Natural killer cell (primary cell): ENCODE results near the gene PPDPF. TPM values are rescaled to one million over a fixed set of nuclear protein-coding genes. Genes with fewer than 3 reads are reported as not detected.

Experiments
- ATAC-seq, 3 donors: fragments of 150-1000 bp in 2 of 3; fragments of 200-7000 bp in 1 of 3; cut with Tn5 transposase; 1 replicate in 1 of 3; 2 replicates in 2 of 3; pipeline ENCODE4 v1.10.0; 2021; ENCODE audit warnings: mild to moderate bottlenecking in 2 of 3, moderate library complexity in 2 of 3
- DNase-seq, 2 donors: peaks; one replicate each; pipeline versions ENCODE4 v3.0.0 to v3.0.0-alpha.2; 2013 to 2021; ENCODE audit warnings: mixed read lengths in 1 of 2
- H3K27ac ChIP-seq: one replicate; pipeline ENCODE4 v1.5.1; 2013; ENCODE audit warnings: mild to moderate bottlenecking, low read length
- H3K27me3 ChIP-seq: one replicate; pipeline ENCODE4 v1.6.1; 2013; ENCODE audit warnings: low read length; ENCODE audit not compliant: control insufficient read depth, insufficient read depth
- H3K36me3 ChIP-seq: one replicate; pipeline ENCODE4 v1.6.1; 2013; ENCODE audit warnings: low read length; ENCODE audit not compliant: control insufficient read depth, insufficient read depth
- H3K4me1 ChIP-seq: one replicate; pipeline ENCODE4 v1.6.1; 2013; ENCODE audit warnings: low read length; ENCODE audit not compliant: control insufficient read depth, insufficient read depth
- H3K4me3 ChIP-seq: one replicate; pipeline ENCODE4 v1.5.1; 2013; ENCODE audit warnings: low read length
- H3K9me3 ChIP-seq: one replicate; pipeline ENCODE4 v1.6.1; 2013; ENCODE audit warnings: low read length; ENCODE audit not compliant: control insufficient read depth, insufficient read depth
- H3K27ac Mint-ChIP-seq, 2 donors: one replicate each; pipeline ENCODE4 v1.8.0; 2022; ENCODE audit warnings: mild to moderate bottlenecking in 2 of 2, mixed read lengths in 2 of 2, moderate library complexity in 1 of 2
- H3K27me3 Mint-ChIP-seq, 2 donors: one replicate each; pipeline ENCODE4 v1.8.0; 2022; ENCODE audit warnings: low read depth in 2 of 2, mixed read lengths in 2 of 2
- H3K36me3 Mint-ChIP-seq: one replicate; pipeline ENCODE4 v1.8.0; 2022; ENCODE audit warnings: mixed read lengths
- H3K4me1 Mint-ChIP-seq, 2 donors: one replicate each; pipeline ENCODE4 v1.8.0; 2022; ENCODE audit warnings: mixed read lengths in 2 of 2
- H3K4me3 Mint-ChIP-seq: one replicate; pipeline ENCODE4 v1.8.0; 2022; ENCODE audit warnings: mild to moderate bottlenecking, moderate library complexity, mixed read lengths
- H3K9me3 Mint-ChIP-seq, 2 donors: one replicate each; pipeline ENCODE4 v1.8.0; 2022; ENCODE audit warnings: mixed read lengths in 2 of 2
- WGBS: methylation state at CpG from one replicate; pipeline ENCODE4 v1.1.7; 2013; ENCODE audit warnings: missing lambda C conversion rate; ENCODE audit not compliant: insufficient coverage; 5-methylcytosine and 5-hydroxymethylcytosine counted together
- intact Hi-C: fragments of 100-400 bp; cut with micrococcal nuclease; formaldehyde crosslinking; loops from one replicate; pipeline ENCODE4 v1.14.2; 2022
- total RNA-seq, 4 donors: library from RNA; stranded (reverse); fragments of 120-200 nt in 1 of 4; gene quantifications; one replicate each; pipeline versions ENCODE4 v1.2.3 to v1.2.4, GENCODE V29; 2013 to 2022
- TF ChIP-seq, protein P1 (sequence below): fragments of 200-600 bp; IDR thresholded peaks from one replicate; pipeline ENCODE4 v1.8.0; 2022; ENCODE audit warnings: antibody characterized with exemption

PPDPF gene
- total RNA-seq, 3 donors from 2014 or later (not counting 1 experiment from before 2014, with no cell fraction given) = 95.5 to 197 (median 159) TPM

DNA sequence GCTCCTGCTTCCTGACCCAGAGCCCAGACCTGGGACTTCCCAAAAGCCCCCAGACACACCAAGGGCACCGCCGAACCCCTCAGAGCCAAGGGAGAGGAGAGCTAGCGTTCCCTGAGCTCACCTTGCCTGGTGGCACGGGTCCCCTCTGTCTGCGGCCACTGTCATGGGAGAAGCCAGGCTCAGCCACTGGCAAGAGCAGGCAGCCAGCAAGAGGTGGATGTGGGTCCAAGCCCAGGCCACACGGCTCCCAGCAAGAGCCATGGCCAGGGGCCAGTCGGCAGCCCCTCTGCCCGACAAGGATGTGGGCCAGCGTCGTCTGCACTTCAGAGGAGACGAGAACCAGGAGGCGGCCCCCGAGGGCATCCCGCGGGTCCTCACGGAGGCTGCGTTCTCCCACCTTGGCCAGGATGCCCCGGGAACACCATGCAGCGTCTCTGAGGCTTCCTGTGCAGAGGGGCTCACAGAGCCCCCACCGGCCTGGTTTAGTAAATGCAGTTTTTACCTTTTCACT is 2.2 kb upstream of the PPDPF start:
- DNase-seq (peak in 1 of 2 donors; percentile 10), ATAC-seq (no peak)
- Histone ChIP-seq H3K4me3 (no peak overlapping the region), H3K27me3 (peaks cover 4% of the 10 kb centered on the region), H3K27ac (no peak overlapping the region), H3K36me3 (peaks cover 6% of the 10 kb centered on the region), H3K9me3 (peaks cover 2% of the 10 kb centered on the region), H3K4me1 (peaks cover 23% of the 10 kb centered on the region)
- intact Hi-C loops = no loop called here
- H3K27ac Mint-ChIP-seq = no peak overlapping the region
- peaks cover 0 to 22% of the 10 kb centered on the region in 2 donors for H3K4me1 Mint-ChIP-seq
- H3K4me3 Mint-ChIP-seq = peak overlapping the region; percentile 60
- WGBS = 83% methylated on average over 20 of the region's 20 CpGs
- H3K9me3 Mint-ChIP-seq = peaks cover 0 to 2% of the 10 kb centered on the region in 2 donors
- H3K36me3 Mint-ChIP-seq = no peaks in the 10 kb centered on the region
- H3K27me3 Mint-ChIP-seq = peaks cover 0 to 4% of the 10 kb centered on the region in 2 donors
- TF ChIP-seq, protein P1, sequence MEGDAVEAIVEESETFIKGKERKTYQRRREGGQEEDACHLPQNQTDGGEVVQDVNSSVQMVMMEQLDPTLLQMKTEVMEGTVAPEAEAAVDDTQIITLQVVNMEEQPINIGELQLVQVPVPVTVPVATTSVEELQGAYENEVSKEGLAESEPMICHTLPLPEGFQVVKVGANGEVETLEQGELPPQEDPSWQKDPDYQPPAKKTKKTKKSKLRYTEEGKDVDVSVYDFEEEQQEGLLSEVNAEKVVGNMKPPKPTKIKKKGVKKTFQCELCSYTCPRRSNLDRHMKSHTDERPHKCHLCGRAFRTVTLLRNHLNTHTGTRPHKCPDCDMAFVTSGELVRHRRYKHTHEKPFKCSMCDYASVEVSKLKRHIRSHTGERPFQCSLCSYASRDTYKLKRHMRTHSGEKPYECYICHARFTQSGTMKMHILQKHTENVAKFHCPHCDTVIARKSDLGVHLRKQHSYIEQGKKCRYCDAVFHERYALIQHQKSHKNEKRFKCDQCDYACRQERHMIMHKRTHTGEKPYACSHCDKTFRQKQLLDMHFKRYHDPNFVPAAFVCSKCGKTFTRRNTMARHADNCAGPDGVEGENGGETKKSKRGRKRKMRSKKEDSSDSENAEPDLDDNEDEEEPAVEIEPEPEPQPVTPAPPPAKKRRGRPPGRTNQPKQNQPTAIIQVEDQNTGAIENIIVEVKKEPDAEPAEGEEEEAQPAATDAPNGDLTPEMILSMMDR = no peak

DNA sequence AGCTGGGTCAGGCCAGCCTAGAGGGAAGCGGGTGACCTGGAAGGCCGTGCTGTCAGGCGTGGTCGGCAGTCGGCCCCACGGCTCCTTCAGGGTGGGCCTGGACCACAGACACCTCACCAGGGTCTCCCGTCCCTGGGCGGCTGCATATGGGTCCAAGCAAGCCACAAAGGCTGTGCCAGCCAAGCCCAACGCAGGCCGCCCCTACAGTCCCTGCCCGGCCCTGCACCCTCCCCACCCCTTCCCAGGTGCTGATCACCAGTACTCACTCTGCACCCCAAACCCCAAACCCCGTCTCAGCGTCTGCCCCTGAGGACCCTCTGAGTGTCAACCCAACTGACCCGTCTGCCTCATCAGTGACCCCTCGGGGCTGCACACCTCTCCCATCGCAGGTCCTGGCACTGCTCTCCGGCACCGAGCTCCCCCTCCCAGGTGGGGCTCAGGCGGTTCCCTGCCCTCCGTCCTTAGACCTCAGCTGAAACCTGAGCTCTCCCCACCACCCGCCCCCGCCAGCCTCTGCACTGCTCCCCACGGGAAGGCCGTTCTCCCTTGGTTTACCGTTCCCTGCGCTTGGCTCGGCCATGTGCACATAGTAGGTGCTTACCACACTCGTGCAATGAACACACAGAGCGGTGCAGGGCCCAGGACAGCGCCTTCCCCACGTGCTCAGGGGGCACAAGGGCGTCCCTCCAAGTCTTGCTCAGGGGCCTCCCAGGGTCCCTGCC is 1.5 kb upstream of the PPDPF start:
- intact Hi-C loops = no loop called here
- no peak for DNase-seq
- Histone ChIP-seq H3K4me3 (no peak overlapping the region), H3K4me1 (peaks cover 23% of the 10 kb centered on the region), H3K9me3 (peaks cover 7% of the 10 kb centered on the region), H3K27me3 (peaks cover 4% of the 10 kb centered on the region), H3K36me3 (peaks cover 6% of the 10 kb centered on the region), H3K27ac (no peak overlapping the region)
- Mint-ChIP-seq H3K27me3 (peaks cover 0 to 4% of the 10 kb centered on the region in 2 donors), H3K4me1 (peaks cover 0 to 22% of the 10 kb centered on the region in 2 donors), H3K4me3 (peak overlapping the region; percentile 76), H3K27ac (peak overlapping the region in 1 of 2 donors; percentile 81), H3K36me3 (no peaks in the 10 kb centered on the region), H3K9me3 (peaks cover 2% of the 10 kb centered on the region in 2 donors)
- ATAC-seq = no peak
- TF ChIP-seq, protein P1 = no peak
- 82% methylated on average over 32 of the region's 32 CpGs for WGBS

DNA sequence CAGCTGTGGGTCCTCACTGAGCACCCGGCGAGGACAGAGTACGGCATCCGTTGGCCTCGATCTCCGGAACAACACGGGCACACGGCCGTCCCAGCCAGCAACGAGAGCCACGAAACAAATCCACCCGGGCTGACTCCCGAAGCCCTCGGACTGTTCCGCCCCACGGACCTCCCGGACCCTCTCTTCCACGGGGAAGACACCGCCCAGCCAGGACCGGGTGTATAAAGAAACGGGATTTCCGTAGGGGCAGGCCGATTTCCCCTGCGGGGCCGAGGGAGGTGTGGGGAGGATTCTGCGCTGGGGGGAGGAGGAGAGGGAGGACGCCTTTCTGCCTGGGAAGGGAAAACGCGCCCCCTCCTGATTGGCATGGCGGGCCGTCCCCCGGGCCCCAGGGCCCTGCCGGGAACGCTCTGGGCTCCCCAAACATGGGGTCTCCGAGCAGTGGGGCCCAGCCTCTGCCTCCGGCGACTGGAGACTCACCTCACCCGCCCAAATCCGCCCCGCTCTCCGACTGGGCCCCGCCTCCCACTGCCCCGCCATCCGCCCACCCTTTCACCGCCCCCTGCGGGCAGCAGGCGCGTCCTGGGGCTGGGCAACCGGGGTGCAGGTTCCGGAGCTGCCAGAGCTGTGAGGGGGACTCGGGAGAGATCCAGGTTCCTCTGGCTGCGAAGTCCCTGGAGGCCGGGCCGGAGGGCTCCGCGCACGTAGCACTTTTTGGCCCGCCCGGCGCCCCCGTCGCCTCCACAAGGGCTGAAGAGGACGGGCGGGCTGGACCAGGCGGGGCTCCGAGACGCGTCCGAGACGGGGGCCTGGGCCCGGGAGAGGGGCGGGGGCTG is 679 bp upstream of the PPDPF start:
- peaks cover 23% of the 10 kb centered on the region for H3K4me1 ChIP-seq
- Mint-ChIP-seq H3K27ac (peak overlapping the region in 1 of 2 donors; percentile 81), H3K27me3 (peaks cover 0 to 4% of the 10 kb centered on the region in 2 donors), H3K36me3 (no peaks in the 10 kb centered on the region), H3K9me3 (peaks cover 0 to 2% of the 10 kb centered on the region in 2 donors), H3K4me3 (peak overlapping the region; percentile 76), H3K4me1 (peaks cover 0 to 17% of the 10 kb centered on the region in 2 donors)
- intact Hi-C loops = no loop called here
- H3K27ac ChIP-seq = no peak overlapping the region
- TF ChIP-seq, protein P1 = no peak
- peaks cover 4% of the 10 kb centered on the region for H3K27me3 ChIP-seq
- peaks cover 6% of the 10 kb centered on the region for H3K36me3 ChIP-seq
- DNase-seq (peak; percentile 61 to 76), ATAC-seq (peak; percentile 36 to 62 (median 53))
- under 1% methylated on average over 72 of the region's 72 CpGs for WGBS
- peak overlapping the region; percentile 66 for H3K4me3 ChIP-seq
- peaks cover 7% of the 10 kb centered on the region for H3K9me3 ChIP-seq
